SU-DHL-6 (cell line): ENCODE results near the gene KIAA0319L.

ENCODE experiments used
- H2AFZ ChIP-seq: fragments of 200-600 bp; sonication (generic); 2 replicates; pipeline ENCODE4 v1.6.1; 2014; ENCODE audit warnings: low read depth, mild to moderate bottlenecking, moderate library complexity, mixed read lengths, antibody characterized with exemption, low read length; ENCODE audit not compliant: severe bottlenecking
- H3F3A ChIP-seq: fragments of 200-600 bp; shearing (Covaris generic); 2 replicates; pipeline ENCODE4 v1.6.0; 2016; ENCODE audit warnings: antibody characterized with exemption, mild to moderate bottlenecking; ENCODE audit not compliant: insufficient read depth
- H3K27ac ChIP-seq: fragments of 200-600 bp; sonication (generic); 2 replicates; pipeline ENCODE4 v1.5.1; 2016; ENCODE audit warnings: low read depth, mild to moderate bottlenecking, low read length, moderate library complexity, mixed read lengths
- H3K27me3 ChIP-seq: fragments of 200-600 bp; sonication (generic), shearing (Covaris generic); 2 replicates; pipeline ENCODE4 v1.6.0; 2014; ENCODE audit warnings: mild to moderate bottlenecking, low read length
- H3K36me3 ChIP-seq: fragments of 200-600 bp; sonication (generic); 2 replicates; pipeline ENCODE4 v1.6.1; 2014; ENCODE audit warnings: mild to moderate bottlenecking, low read length, mixed read lengths
- H3K4me2 ChIP-seq: fragments of 300-600, 200-600 bp; shearing (Covaris generic), sonication (generic); 2 replicates; pipeline ENCODE4 v1.6.0; 2014; ENCODE audit warnings: low read length, low read depth, mild to moderate bottlenecking; ENCODE audit not compliant: poor library complexity, severe bottlenecking
- H3K4me3 ChIP-seq: fragments of 200-600 bp; sonication (generic); 2 replicates; pipeline ENCODE4 v1.5.1; 2014; ENCODE audit warnings: antibody characterized with exemption, low read length, mild to moderate bottlenecking, mixed read lengths; ENCODE audit not compliant: insufficient read depth, poor library complexity, severe bottlenecking
- H3K79me2 ChIP-seq: fragments of 200-600 bp; sonication (generic); 2 replicates; pipeline ENCODE4 v1.6.1; 2014; ENCODE audit warnings: mild to moderate bottlenecking, low read length, moderate library complexity; ENCODE audit not compliant: insufficient read depth
- H3K9ac ChIP-seq: fragments of 200-600 bp; sonication (generic); 2 replicates; pipeline ENCODE4 v1.7.0; 2014; ENCODE audit warnings: mild to moderate bottlenecking, low read length
- H3K9me2 ChIP-seq: fragments of 200-600 bp; sonication (generic); replicated peaks from 2 replicates; pipeline ENCODE4 v1.6.1; 2014; ENCODE audit warnings: low read length; ENCODE audit not compliant: insufficient read depth
- H3K9me3 ChIP-seq: fragments of 200-600 bp; sonication (generic); 2 replicates; pipeline ENCODE4 v1.6.1; 2014; ENCODE audit warnings: low read length, mixed read lengths; ENCODE audit not compliant: insufficient read depth
- H4K20me1 ChIP-seq: fragments of 200-600 bp; sonication (generic); 2 replicates; pipeline ENCODE4 v1.6.1; 2014; ENCODE audit warnings: low read depth, mild to moderate bottlenecking, antibody characterized with exemption, low read length, moderate library complexity, mixed read lengths
- EZH2phosphoT487 ChIP-seq: fragments of 200-600 bp; sonication (generic), shearing (Covaris generic); conservative IDR thresholded peaks from 2 replicates; pipeline ENCODE4 v1.6.1; 2018; ENCODE audit warnings: mild to moderate bottlenecking, antibody characterized with exemption, low read length, moderate library complexity, mixed read lengths
- TF ChIP-seq, protein P1 (sequence below): fragments of 200-600 bp; sonication (generic); IDR thresholded peaks from one replicate; pipeline ENCODE4 v1.5.1; 2017; ENCODE audit warnings: antibody characterized with exemption, mild to moderate bottlenecking, low read length, moderate library complexity; ENCODE audit not compliant: insufficient read depth, poor library complexity, severe bottlenecking

Gene KIAA0319L

DNA sequence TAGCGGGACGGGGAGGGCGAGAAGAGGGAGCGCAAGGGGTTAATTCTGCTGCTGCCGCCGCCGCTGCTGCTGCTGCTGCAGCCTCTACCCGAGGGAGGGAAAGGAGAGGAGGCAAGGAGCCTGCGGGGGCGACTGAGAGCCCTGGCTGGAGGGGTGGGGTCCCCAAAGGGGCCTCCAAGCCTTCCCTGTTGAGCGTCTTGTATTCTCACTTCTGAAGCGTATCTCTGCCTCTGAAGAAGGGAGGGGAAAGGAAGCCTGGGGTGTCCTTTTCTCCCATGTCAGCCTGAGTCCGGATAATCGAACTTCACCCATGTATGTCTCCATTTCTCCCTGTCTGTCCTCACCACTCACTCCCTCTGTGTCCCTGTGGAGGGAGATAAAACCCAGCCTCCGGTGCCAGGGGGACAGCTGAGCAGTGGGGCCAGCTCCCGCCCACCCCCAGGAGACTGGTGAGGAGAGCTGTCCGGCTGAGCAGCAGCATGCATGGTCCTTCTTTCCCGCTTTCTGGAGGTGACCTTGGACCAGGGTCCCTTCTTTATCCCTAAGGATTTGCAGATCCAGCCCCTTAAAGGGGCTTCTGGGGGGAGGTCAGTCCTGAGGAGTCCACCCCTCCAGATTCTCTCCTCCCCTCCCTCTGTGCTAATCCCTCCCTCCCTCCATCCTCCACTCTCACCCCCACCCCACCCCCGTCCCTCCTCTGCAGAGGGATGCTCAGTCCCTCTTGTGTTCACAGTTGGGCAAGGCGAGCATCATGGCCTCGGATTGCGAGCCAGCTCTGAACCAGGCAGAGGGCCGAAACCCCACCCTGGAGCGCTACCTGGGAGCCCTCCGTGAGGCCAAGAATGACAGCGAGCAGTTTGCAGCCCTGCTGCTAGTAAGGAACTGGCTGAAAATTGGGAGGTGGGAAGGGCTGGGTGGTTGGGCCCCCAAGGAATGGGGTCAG, 1.4 kb upstream of the KIAA0319L start:
- H3K9me2 ChIP-seq = no peaks in the 10 kb centered on the region
- H3K36me3 ChIP-seq = no peaks in the 10 kb centered on the region
- no peaks in the 10 kb centered on the region for H3K9me3 ChIP-seq
- TF ChIP-seq, protein P1, sequence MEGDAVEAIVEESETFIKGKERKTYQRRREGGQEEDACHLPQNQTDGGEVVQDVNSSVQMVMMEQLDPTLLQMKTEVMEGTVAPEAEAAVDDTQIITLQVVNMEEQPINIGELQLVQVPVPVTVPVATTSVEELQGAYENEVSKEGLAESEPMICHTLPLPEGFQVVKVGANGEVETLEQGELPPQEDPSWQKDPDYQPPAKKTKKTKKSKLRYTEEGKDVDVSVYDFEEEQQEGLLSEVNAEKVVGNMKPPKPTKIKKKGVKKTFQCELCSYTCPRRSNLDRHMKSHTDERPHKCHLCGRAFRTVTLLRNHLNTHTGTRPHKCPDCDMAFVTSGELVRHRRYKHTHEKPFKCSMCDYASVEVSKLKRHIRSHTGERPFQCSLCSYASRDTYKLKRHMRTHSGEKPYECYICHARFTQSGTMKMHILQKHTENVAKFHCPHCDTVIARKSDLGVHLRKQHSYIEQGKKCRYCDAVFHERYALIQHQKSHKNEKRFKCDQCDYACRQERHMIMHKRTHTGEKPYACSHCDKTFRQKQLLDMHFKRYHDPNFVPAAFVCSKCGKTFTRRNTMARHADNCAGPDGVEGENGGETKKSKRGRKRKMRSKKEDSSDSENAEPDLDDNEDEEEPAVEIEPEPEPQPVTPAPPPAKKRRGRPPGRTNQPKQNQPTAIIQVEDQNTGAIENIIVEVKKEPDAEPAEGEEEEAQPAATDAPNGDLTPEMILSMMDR = no peak
- TF ChIP-seq EZH2phosphoT487 = no peak
- H3K27ac ChIP-seq = peak overlapping the region; percentile 47
- H3K9ac ChIP-seq = peak overlapping the region; percentile 79
- H3K27me3 ChIP-seq = no peaks in the 10 kb centered on the region
- no peaks in the 10 kb centered on the region for H4K20me1 ChIP-seq
- H3K4me3 ChIP-seq = peak overlapping the region; percentile 86
- peaks cover 29% of the 10 kb centered on the region for H3K79me2 ChIP-seq
- peaks cover 12% of the 10 kb centered on the region; the same call in 1 of the 2 replicates for H3F3A ChIP-seq
- peak overlapping the region; percentile 49 for H2AFZ ChIP-seq
- peak overlapping the region; percentile 66 for H3K4me2 ChIP-seq

DNA sequence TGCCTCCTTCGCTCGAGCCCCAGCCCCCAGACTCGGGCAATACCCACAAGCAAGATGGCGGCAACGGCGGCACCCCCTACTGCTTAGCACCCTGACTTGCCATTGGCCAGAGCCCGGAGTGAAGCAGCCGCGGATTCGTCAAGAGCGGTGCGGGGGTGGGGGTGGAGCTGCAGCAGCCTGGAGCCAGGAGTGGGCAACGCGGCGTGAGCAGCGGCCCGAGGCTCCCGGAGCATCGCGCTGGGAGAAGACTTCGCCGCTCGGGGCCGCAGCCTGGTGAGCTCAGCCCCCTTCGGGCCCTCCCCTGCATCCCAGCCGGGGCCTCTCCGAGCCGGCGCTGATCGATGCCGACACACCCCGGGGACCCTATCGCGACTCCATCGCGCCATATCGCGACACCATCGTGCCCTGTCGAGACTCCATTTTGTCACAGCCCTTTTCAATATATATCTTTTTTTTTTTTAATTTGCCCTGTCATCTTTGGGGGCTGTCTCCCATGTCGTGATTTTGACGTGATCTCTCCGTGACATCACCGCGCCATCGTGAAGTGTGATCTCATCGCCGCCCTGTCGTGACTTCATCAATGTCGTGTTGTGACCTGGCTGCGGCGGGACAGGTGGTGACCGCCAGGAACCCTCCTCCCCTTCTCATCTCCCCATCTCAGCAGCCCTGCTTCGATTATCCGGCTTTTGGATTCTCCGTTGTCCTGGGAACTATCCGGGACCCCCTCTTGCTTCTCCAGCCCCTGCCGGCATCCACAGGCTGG, 589 bp upstream of the KIAA0319L start, which contains the start of gene NCDN:
TSS of gene NCDN (plus strand) at position 189 of the 763 bp plus-strand sequence. CDS start at position 581, 392 bp downstream.
- no peaks in the 10 kb centered on the region for H3K36me3 ChIP-seq
- H3K9ac ChIP-seq = peak within 1 kb of the TSS; percentile 79
- peak within 1 kb of the TSS; percentile 78 for H2AFZ ChIP-seq
- peaks cover 29% of the 10 kb centered on the region for H3K79me2 ChIP-seq
- H3K4me3 ChIP-seq = peak within 1 kb of the TSS; percentile 86
- H3K9me2 ChIP-seq = no peaks in the 10 kb centered on the region
- no peaks in the 10 kb centered on the region for H4K20me1 ChIP-seq
- no peaks in the 10 kb centered on the region for H3K9me3 ChIP-seq
- no peak for TF ChIP-seq EZH2phosphoT487
- TF ChIP-seq, protein P1 = no peak
- H3K27me3 ChIP-seq = no peaks in the 10 kb centered on the region
- H3K27ac ChIP-seq = peak within 1 kb of the TSS; percentile 72
- H3F3A ChIP-seq = peaks cover 12% of the 10 kb centered on the region; the same call in 1 of the 2 replicates
- peak within 1 kb of the TSS; percentile 66 for H3K4me2 ChIP-seq

DNA sequence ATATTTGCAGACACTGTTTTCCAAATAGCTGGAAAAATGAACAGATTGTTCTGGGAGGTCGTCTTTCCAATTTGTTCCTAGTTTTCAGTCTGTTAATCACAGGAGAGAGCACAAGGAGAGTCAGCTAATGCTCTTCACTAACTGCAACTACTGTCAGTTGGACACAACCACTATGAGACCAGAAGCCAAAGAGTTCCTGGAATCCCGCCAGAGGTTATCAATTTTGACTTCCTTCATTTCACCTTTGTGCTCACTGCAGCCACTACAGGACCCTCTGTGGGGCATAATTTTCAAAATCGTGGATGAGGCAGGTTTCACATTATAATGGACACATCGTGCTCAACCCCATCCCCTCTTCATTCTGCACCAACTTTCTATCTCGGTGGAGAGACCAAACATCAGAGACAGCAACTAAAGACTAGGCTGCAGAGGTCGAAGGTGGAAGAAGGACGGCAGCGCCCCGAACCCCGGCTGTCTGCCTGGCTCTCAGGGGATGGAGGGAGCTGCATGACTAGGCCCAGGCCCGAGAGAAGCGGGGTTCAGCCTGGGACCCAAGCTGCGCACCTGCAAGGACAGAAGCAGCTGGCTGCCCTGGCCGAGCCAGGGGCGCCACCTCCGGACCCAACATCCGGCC, 602 bp downstream of the KIAA0319L start:
- Histone ChIP-seq H3K79me2 (peaks cover 29% of the 10 kb centered on the region), H3K9ac (peak overlapping the region; percentile 79), H3K4me2 (peak overlapping the region; percentile 66), H3F3A (peaks cover 12% of the 10 kb centered on the region; the same call in 1 of the 2 replicates), H3K9me3 (no peaks in the 10 kb centered on the region), H3K9me2 (no peaks in the 10 kb centered on the region), H3K27me3 (no peaks in the 10 kb centered on the region), H3K36me3 (no peaks in the 10 kb centered on the region), H2AFZ (peak overlapping the region; percentile 78), H4K20me1 (no peaks in the 10 kb centered on the region), H3K4me3 (peak overlapping the region; percentile 86), H3K27ac (peak overlapping the region; percentile 72)
- TF ChIP-seq, protein P1 = no peak
- no peak for TF ChIP-seq EZH2phosphoT487
